HepG2 (cell line): Measurements from ENCODE around the gene SRRM2. TPM values are rescaled to one million over a fixed set of nuclear protein-coding genes. Genes with fewer than 3 reads are reported as not detected.

Experiments
- AGO1 ChIP-seq: fragments of 200-400 bp; formaldehyde crosslinking; IDR thresholded peaks from 2 replicates; pipeline ENCODE4 v1.6.1; 2017; ENCODE audit warnings: mild to moderate bottlenecking, low read depth, low read length, moderate library complexity; ENCODE audit not compliant: poor library complexity, severe bottlenecking
- AGO2 ChIP-seq: fragments of 200-400 bp; formaldehyde crosslinking; optimal IDR thresholded peaks from 2 replicates; pipeline ENCODE3; 2017; ENCODE audit warnings: mild to moderate bottlenecking, low read depth, low read length, moderate library complexity
- CCDC6 ChIP-seq: sonication (generic); formaldehyde crosslinking; IDR thresholded peaks from 2 replicates; pipeline ENCODE4 v1.8.1; 2022; ENCODE audit warnings: mild to moderate bottlenecking, missing genetic modification reagents, moderate library complexity
- CREB1 ChIP-seq, 2 experiments: fragments of 450-650 bp in 1 of 2; IDR thresholded peaks; 2 replicates each; pipeline ENCODE4 v1.6.1; 2016 to 2017; ENCODE audit warnings: control low read depth in 1 of 2, mild to moderate bottlenecking in 1 of 2, missing compliant biosample characterization in 1 of 2, missing genetic modification characterization in 1 of 2
- DRAP1 ChIP-seq: IDR thresholded peaks from 2 replicates; pipeline ENCODE4 v1.6.1; 2016; ENCODE audit warnings: missing genetic modification reagents, missing compliant biosample characterization
- LCORL ChIP-seq, 2 experiments: fragments of 450-650 bp in 1 of 2; sonication (generic) in 1 of 2; formaldehyde crosslinking in 1 of 2; IDR thresholded peaks; 2 replicates each; pipeline versions ENCODE4 v1.5.0 to v1.6.1; 2017 to 2020; ENCODE audit warnings: antibody characterized with exemption in 1 of 2, missing genetic modification reagents in 1 of 2
- MAFK ChIP-seq, 2 experiments: IDR thresholded peaks in 1 of 2; conservative IDR thresholded peaks in 1 of 2; 2 replicates each; pipeline ENCODE4 v1.6.1; 2011; ENCODE audit warnings: improper control_type of control experiment in 2 of 2, low read length in 2 of 2
- MED8 ChIP-seq: sonication (generic); formaldehyde crosslinking; IDR thresholded peaks from 2 replicates; pipeline ENCODE4 v1.8.1; 2023; ENCODE audit warnings: mild to moderate bottlenecking, missing genetic modification reagents; ENCODE audit not compliant: insufficient replicate concordance
- MTA1 ChIP-seq: sonication (generic); formaldehyde crosslinking; IDR thresholded peaks from 2 replicates; pipeline ENCODE4 v1.4.0; 2020; ENCODE audit warnings: missing genetic modification reagents, mild to moderate bottlenecking, borderline replicate concordance
- NR2F2 ChIP-seq: IDR thresholded peaks from 2 replicates; pipeline ENCODE4 v1.6.1; 2012; ENCODE audit warnings: low read depth, inconsistent platforms, borderline replicate concordance
- NR3C1 ChIP-seq: sonication (generic); formaldehyde crosslinking; IDR thresholded peaks from 2 replicates; pipeline ENCODE4 v1.4.0; 2020; ENCODE audit warnings: missing genetic modification reagents
- POLR2A ChIP-seq, 2 experiments: IDR thresholded peaks; 2 replicates each; pipeline ENCODE4 v1.6.1; 2011; ENCODE audit warnings: low read depth in 2 of 2, low read length in 2 of 2, mild to moderate bottlenecking in 1 of 2, moderate library complexity in 1 of 2; ENCODE audit not compliant: insufficient read depth in 1 of 2
- POLR2AphosphoS5 ChIP-seq: IDR thresholded peaks from 2 replicates; pipeline ENCODE4 v1.6.1; 2012; ENCODE audit warnings: low read depth, low read length
- POLR2G ChIP-seq: fragments of 200-400 bp; formaldehyde crosslinking; IDR thresholded peaks from 2 replicates; pipeline ENCODE4 v1.6.1; 2018; ENCODE audit warnings: mild to moderate bottlenecking, low read depth, low read length, moderate library complexity
- RARA ChIP-seq: IDR thresholded peaks from 2 replicates; pipeline ENCODE4 v1.6.1; 2016; ENCODE audit warnings: missing genetic modification reagents, missing compliant biosample characterization
- RBFOX2 ChIP-seq: fragments of 200-400 bp; formaldehyde crosslinking; IDR thresholded peaks from 2 replicates; pipeline ENCODE4 v1.6.1; 2017; ENCODE audit warnings: low read depth, mild to moderate bottlenecking, low read length
- RBM22 ChIP-seq: fragments of 200-400 bp; formaldehyde crosslinking; optimal IDR thresholded peaks from 2 replicates; pipeline ENCODE3; 2017; ENCODE audit warnings: mild to moderate bottlenecking, low read length, moderate library complexity
- SUZ12 ChIP-seq: fragments of 150-350 bp; IDR thresholded peaks from 2 replicates; pipeline ENCODE4 v1.6.1; 2014; ENCODE audit warnings: low read depth, low read length
- ZFP36L2 ChIP-seq: sonication (generic); formaldehyde crosslinking; IDR thresholded peaks from 2 replicates; pipeline ENCODE4 v1.4.0; 2020; ENCODE audit warnings: missing genetic modification reagents
- ZNF3 ChIP-seq: IDR thresholded peaks from 2 replicates; pipeline ENCODE4 v1.7.0; 2017; ENCODE audit warnings: inconsistent platforms
- ZNF644 ChIP-seq: IDR thresholded peaks from 2 replicates; pipeline ENCODE4 v1.6.1; 2016; ENCODE audit warnings: low read depth
- ZNF660 ChIP-seq: sonication (generic); formaldehyde crosslinking; IDR thresholded peaks from 2 replicates; pipeline ENCODE4 v1.5.1; 2020; ENCODE audit warnings: mild to moderate bottlenecking, low read depth, missing genetic modification reagents, borderline replicate concordance
- ZSCAN12 ChIP-seq: sonication (generic); formaldehyde crosslinking; IDR thresholded peaks from 2 replicates; pipeline ENCODE4 v1.9.0; 2021; ENCODE audit warnings: mild to moderate bottlenecking, missing genetic modification reagents
- polyA plus RNA-seq, 8 experiments: library from polyadenylated mRNA; depleted of rRNA in 3 of 8; stranded (reverse) in 7 of 8; unstranded in 1 of 8; fragments of >200 nt; fragmentation: Illumina TruSeq in 4 of 8; extraction: Trizol in 4 of 8; gene quantifications; 2 replicates each; pipeline versions ENCODE4 v1.2.1 to v1.2.3, GENCODE V29; 2011 to 2016; ENCODE audit warnings: low read depth in 4 of 8, missing spikeins in 1 of 8, mixed read lengths in 1 of 8; ENCODE audit not compliant: insufficient read depth in 1 of 8
- total RNA-seq, 5 experiments: library from RNA; depleted of rRNA; stranded (reverse); fragments of >200 nt; fragmentation: Illumina TruSeq; extraction: Trizol; gene quantifications; 2 replicates each; pipeline ENCODE4 v1.2.3, GENCODE V29; 2016; ENCODE audit warnings: low read depth in 1 of 5
- TF ChIP-seq, protein P1 (sequence below), 2 experiments: IDR thresholded peaks; 2 replicates each; pipeline ENCODE4 v1.6.1; 2011 to 2012; ENCODE audit warnings: low read length in 2 of 2, borderline replicate concordance in 1 of 2, low read depth in 1 of 2, mild to moderate bottlenecking in 1 of 2, moderate library complexity in 1 of 2

Gene SRRM2
- total and polyA plus RNA-seq, 2 of the 13 experiments (the other 11 are each of a cell fraction or from before 2014, with no cell fraction given), result 50.4 to 112 TPM

DNA sequence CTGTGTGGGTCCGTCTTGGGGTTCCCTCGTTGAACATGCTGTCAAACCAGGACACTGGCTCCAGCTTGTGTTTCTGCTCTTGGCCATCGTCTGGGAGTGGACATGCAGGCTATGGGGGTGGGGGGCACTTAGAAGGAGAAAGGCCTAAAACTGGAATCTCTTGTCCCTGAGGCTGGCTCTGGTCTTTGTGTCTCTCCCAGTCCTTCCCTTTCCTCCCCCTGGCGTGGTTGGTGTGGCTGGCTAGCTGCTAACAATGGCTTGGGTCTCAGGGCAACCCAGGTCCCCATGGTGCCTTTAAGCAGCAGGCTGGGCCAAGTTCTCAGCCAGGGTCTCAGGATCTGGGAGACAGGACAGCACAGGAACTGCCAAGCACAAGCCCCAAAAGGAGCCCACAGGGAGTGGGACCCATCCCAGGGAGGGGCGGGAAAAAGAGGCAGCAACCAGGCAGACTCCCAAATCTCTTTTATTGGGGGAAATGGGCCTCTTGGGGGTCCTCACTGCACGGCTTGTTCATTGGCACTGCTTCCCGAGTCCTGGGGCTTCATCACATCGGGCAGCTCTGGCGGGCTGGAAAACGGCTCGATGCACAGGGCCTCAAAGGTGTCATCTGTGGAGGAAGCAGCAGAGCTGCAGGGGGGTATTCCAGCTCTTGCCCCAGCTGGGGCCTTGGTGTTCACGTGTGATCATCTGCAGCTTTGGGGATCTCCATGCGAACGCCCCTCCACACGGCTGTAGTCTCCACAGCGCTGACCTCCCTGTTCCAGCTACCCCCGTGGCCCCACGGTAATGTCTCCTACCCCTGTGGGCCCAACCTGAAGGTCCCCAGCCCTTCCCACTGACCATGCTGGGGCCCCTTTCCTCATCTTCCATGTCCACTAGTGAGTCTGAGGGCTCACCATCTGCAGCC lies 19.3 kb downstream of the SRRM2 start (continued):
- no peak for TF ChIP-seq ZNF644 (CRISPR knock-in tag)
- no peak for TF ChIP-seq RARA (CRISPR knock-in tag)
- TF ChIP-seq ZNF660 (CRISPR knock-in tag), result no peak
- peak; percentile 47 for TF ChIP-seq AGO1
- peak; percentile 58 for TF ChIP-seq RBFOX2
- TF ChIP-seq AGO2, result peak; percentile 97
- peak; percentile 64 for TF ChIP-seq POLR2G
- TF ChIP-seq MED8 (CRISPR knock-in tag), result no peak
- peak; percentile 90 for TF ChIP-seq RBM22
- TF ChIP-seq ZSCAN12 (CRISPR knock-in tag), result no peak
- no peak for TF ChIP-seq CREB1 (IDR thresholded peaks at IDR 0.05)
- TF ChIP-seq CREB1 (CRISPR knock-in tag; IDR thresholded peaks at IDR 0.05), result no peak
- no peak for TF ChIP-seq ZFP36L2 (CRISPR knock-in tag)
- TF ChIP-seq LCORL (IDR thresholded peaks at IDR 0.05), result no peak
- TF ChIP-seq LCORL (CRISPR knock-in tag; IDR thresholded peaks at IDR 0.05), result no peak
- TF ChIP-seq NR3C1, result no peak
- no peak for TF ChIP-seq NR2F2
- TF ChIP-seq, protein P1, sequence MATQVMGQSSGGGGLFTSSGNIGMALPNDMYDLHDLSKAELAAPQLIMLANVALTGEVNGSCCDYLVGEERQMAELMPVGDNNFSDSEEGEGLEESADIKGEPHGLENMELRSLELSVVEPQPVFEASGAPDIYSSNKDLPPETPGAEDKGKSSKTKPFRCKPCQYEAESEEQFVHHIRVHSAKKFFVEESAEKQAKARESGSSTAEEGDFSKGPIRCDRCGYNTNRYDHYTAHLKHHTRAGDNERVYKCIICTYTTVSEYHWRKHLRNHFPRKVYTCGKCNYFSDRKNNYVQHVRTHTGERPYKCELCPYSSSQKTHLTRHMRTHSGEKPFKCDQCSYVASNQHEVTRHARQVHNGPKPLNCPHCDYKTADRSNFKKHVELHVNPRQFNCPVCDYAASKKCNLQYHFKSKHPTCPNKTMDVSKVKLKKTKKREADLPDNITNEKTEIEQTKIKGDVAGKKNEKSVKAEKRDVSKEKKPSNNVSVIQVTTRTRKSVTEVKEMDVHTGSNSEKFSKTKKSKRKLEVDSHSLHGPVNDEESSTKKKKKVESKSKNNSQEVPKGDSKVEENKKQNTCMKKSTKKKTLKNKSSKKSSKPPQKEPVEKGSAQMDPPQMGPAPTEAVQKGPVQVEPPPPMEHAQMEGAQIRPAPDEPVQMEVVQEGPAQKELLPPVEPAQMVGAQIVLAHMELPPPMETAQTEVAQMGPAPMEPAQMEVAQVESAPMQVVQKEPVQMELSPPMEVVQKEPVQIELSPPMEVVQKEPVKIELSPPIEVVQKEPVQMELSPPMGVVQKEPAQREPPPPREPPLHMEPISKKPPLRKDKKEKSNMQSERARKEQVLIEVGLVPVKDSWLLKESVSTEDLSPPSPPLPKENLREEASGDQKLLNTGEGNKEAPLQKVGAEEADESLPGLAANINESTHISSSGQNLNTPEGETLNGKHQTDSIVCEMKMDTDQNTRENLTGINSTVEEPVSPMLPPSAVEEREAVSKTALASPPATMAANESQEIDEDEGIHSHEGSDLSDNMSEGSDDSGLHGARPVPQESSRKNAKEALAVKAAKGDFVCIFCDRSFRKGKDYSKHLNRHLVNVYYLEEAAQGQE (IDR thresholded peaks at IDR 0.05; ENCODE audit: borderline replicate concordance in 1 of 2, low read depth in 1 of 2, low read length in 2 of 2), result no peak
- no peak for TF ChIP-seq MTA1 (CRISPR knock-in tag)
- TF ChIP-seq POLR2A (IDR thresholded peaks at IDR 0.05; ENCODE audit: insufficient read depth in 1 of 2, low read depth in 2 of 2, low read length in 2 of 2), result peak; percentile 18 to 19; a peak in 2 of 4 replicates
- TF ChIP-seq POLR2AphosphoS5, result no peak
- TF ChIP-seq SUZ12, result no peak
- no peak for TF ChIP-seq DRAP1 (CRISPR knock-in tag)
- TF ChIP-seq ZNF3 (CRISPR knock-in tag), result no peak
- no peak for TF ChIP-seq CCDC6
- no peak for TF ChIP-seq MAFK (conservative IDR thresholded peaks at IDR 0.05 in 1 of 2, IDR thresholded peaks at IDR 0.05 in 1 of 2; ENCODE audit: low read length in 2 of 2)
